ENCODE measurements around the gene PREX1.
"Not testable (repeated sequence)": the region's sequence is repeated elsewhere in the genome, so short reads cannot be mapped to it uniquely, and the experiment has no call there.

Gene PREX1

GRCh38 chr20:48791666-48792071 lies 36.1 kb downstream of the PREX1 start:
- DNase-seq, result no peak

- DNase-seq, result no peak
Observed at GRCh38 chr20:48791014-48791413, 36.8 kb downstream of the PREX1 start.

GRCh38 chr20:48790473-48791003 lies 37.3 kb downstream of the PREX1 start:
- no peak for DNase-seq

- no peak for DNase-seq
Observed at GRCh38 chr20:48789781-48790472, 37.9 kb downstream of the PREX1 start.

- DNase-seq, result no peak
Observed at GRCh38 chr20:48789185-48789668, 38.6 kb downstream of the PREX1 start.

GRCh38 chr20:48788486-48789072 lies 39.2 kb downstream of the PREX1 start:
- no peak for DNase-seq

- DNase-seq, result peak; percentile 46
Observed at GRCh38 chr20:48787861-48788375, 39.9 kb downstream of the PREX1 start.

GRCh38 chr20:48786951-48787705 lies 40.7 kb downstream of the PREX1 start:
- DNase-seq, result no peak

- no peak for DNase-seq
Observed at GRCh38 chr20:48785801-48786200, 42.0 kb downstream of the PREX1 start.

- no peak for DNase-seq
Observed at GRCh38 chr20:48785256-48785655, 42.5 kb downstream of the PREX1 start.

- no peak for DNase-seq
Observed at GRCh38 chr20:48784273-48784641, 43.5 kb downstream of the PREX1 start.

GRCh38 chr20:48783533-48784272 lies 44.1 kb downstream of the PREX1 start:
- no peak for DNase-seq

- DNase-seq, result no peak
Observed at GRCh38 chr20:48782901-48783308, 44.9 kb downstream of the PREX1 start.

- no peak for DNase-seq
Observed at GRCh38 chr20:48782053-48782452, 45.7 kb downstream of the PREX1 start.

- DNase-seq, result no peak
Observed at GRCh38 chr20:48781634-48782033, 46.2 kb downstream of the PREX1 start.

GRCh38 chr20:48779435-48779834 lies 48.4 kb downstream of the PREX1 start:
- DNase-seq, result no peak

- no peak for DNase-seq
Observed at GRCh38 chr20:48777821-48778220, 50.0 kb downstream of the PREX1 start.

- DNase-seq, result no peak
Observed at GRCh38 chr20:48777005-48777404, 50.8 kb downstream of the PREX1 start.

GRCh38 chr20:48776306-48776705 lies 51.5 kb downstream of the PREX1 start:
- no peak for DNase-seq

- DNase-seq, result not testable (repeated sequence)
Observed at GRCh38 chr20:48775545-48775944, 52.3 kb downstream of the PREX1 start.

- DNase-seq, result no peak
Observed at GRCh38 chr20:48774696-48775095, 53.1 kb downstream of the PREX1 start.

GRCh38 chr20:48773837-48774418 lies 53.9 kb downstream of the PREX1 start:
- DNase-seq, result no peak
